ENCODE measurements around the gene MGRN1.

Gene MGRN1

GRCh38 chr16:4604401-4604800, 20.2 kb upstream of the MGRN1 start:
- TF ChIP-seq RARB (CRISPR knock-in tag; IDR thresholded peaks at IDR 0.05) (no peak), ISL1 (CRISPR knock-in tag; IDR thresholded peaks at IDR 0.05) (no peak), ZNF8 (CRISPR knock-in tag; IDR thresholded peaks at IDR 0.05) (no peak), PATZ1 (CRISPR knock-in tag; IDR thresholded peaks at IDR 0.05; ENCODE audit: borderline replicate concordance) (no peak), TOX (CRISPR knock-in tag; IDR thresholded peaks at IDR 0.05; ENCODE audit: borderline replicate concordance) (no peak), ZFP3 (CRISPR knock-in tag; IDR thresholded peaks at IDR 0.05) (no peak), GLIS3 (CRISPR knock-in tag; IDR thresholded peaks at IDR 0.05) (no peak), CSRNP3 (CRISPR knock-in tag; IDR thresholded peaks at IDR 0.05) (no peak), BACH2 (CRISPR knock-in tag; IDR thresholded peaks at IDR 0.05; ENCODE audit: borderline replicate concordance) (no peak), CSDC2 (CRISPR knock-in tag; IDR thresholded peaks at IDR 0.05) (no peak), TCF4 (CRISPR knock-in tag; IDR thresholded peaks at IDR 0.05; ENCODE audit: borderline replicate concordance) (no peak), CREB5 (CRISPR knock-in tag; IDR thresholded peaks at IDR 0.05; ENCODE audit: low read depth) (no peak), ZNF70 (CRISPR knock-in tag; IDR thresholded peaks at IDR 0.05) (no peak), ZNF565 (CRISPR knock-in tag; conservative IDR thresholded peaks at IDR 0.05; ENCODE audit: low read depth) (no peak), TSHZ2 (CRISPR knock-in tag; IDR thresholded peaks at IDR 0.05) (no peak), ZC3H10 (CRISPR knock-in tag; IDR thresholded peaks at IDR 0.05) (no peak), ARNTL (CRISPR knock-in tag; IDR thresholded peaks at IDR 0.05; ENCODE audit: borderline replicate concordance, low read depth) (no peak), OSR1 (CRISPR knock-in tag; IDR thresholded peaks at IDR 0.05) (no peak), ZFP30 (CRISPR knock-in tag; IDR thresholded peaks at IDR 0.05) (no peak)

GRCh38 chr16:4606354-4606753, 18.3 kb upstream of the MGRN1 start:
- ATAC-seq, result no peak
- TF ChIP-seq POU6F1 (CRISPR knock-in tag; IDR thresholded peaks at IDR 0.05; ENCODE audit: borderline replicate concordance, low read depth), result no peak
- TF ChIP-seq CSRNP3 (CRISPR knock-in tag; IDR thresholded peaks at IDR 0.05), result no peak
- no peak for TF ChIP-seq SNAI2 (CRISPR knock-in tag; IDR thresholded peaks at IDR 0.05)
- no peak for TF ChIP-seq BACH2 (CRISPR knock-in tag; IDR thresholded peaks at IDR 0.05; ENCODE audit: borderline replicate concordance)
- no peak for TF ChIP-seq ZNF8 (CRISPR knock-in tag; IDR thresholded peaks at IDR 0.05)
- no peak for TF ChIP-seq ISL1 (CRISPR knock-in tag; IDR thresholded peaks at IDR 0.05)
- TF ChIP-seq CREB5 (CRISPR knock-in tag; IDR thresholded peaks at IDR 0.05; ENCODE audit: low read depth), result no peak
- no peak for TF ChIP-seq PPARA (CRISPR knock-in tag; IDR thresholded peaks at IDR 0.05; ENCODE audit: borderline replicate concordance)
- TF ChIP-seq TCF4 (CRISPR knock-in tag; IDR thresholded peaks at IDR 0.05; ENCODE audit: borderline replicate concordance), result no peak
- TF ChIP-seq OSR1 (CRISPR knock-in tag; IDR thresholded peaks at IDR 0.05), result no peak
- no peak for TF ChIP-seq PATZ1 (CRISPR knock-in tag; IDR thresholded peaks at IDR 0.05; ENCODE audit: borderline replicate concordance)
- TF ChIP-seq CSDC2 (CRISPR knock-in tag; IDR thresholded peaks at IDR 0.05), result no peak
- TF ChIP-seq ZFP3 (CRISPR knock-in tag; IDR thresholded peaks at IDR 0.05), result no peak
- TF ChIP-seq ZC3H10 (CRISPR knock-in tag; IDR thresholded peaks at IDR 0.05), result no peak
- TF ChIP-seq TOX (CRISPR knock-in tag; IDR thresholded peaks at IDR 0.05; ENCODE audit: borderline replicate concordance), result no peak

More at GRCh38 chr16:4604401-4604800, 20.2 kb upstream of the MGRN1 start:
- ATAC-seq, result peak; percentile 8; the same call in 2 of the 3 replicates

Data from SK-N-SH treated with all-trans-retinoic acid at 6 μM for 48 hours (cell line).